Mesothelial cell of epicardium (in vitro differentiated cells): ENCODE data around the gene F12. TPM values are rescaled to one million over a fixed set of nuclear protein-coding genes. Genes with fewer than 3 reads are reported as not detected.
A peak's percentile ranks its signal among the peaks of the same experiment; 100 is the strongest.

ENCODE experiments used
- DNase-seq, 2 experiments: peaks; one replicate each; pipeline ENCODE4 v3.0.0; 2021; ENCODE audit warnings: low spot score in 2 of 2; ENCODE audit not compliant: unreplicated experiment in 2 of 2
- H3K27ac Mint-ChIP-seq: 2 replicates; pipeline ENCODE4 v1.8.0; 2021; ENCODE audit warnings: mixed read lengths
- H3K27me3 Mint-ChIP-seq: 2 replicates; pipeline ENCODE4 v1.8.0; 2021; ENCODE audit warnings: low read depth, mixed read lengths
- H3K36me3 Mint-ChIP-seq: 2 replicates; pipeline ENCODE4 v1.8.0; 2021; ENCODE audit warnings: mixed read lengths
- H3K4me1 Mint-ChIP-seq: 2 replicates; pipeline ENCODE4 v1.8.0; 2021; ENCODE audit warnings: mixed read lengths
- H3K4me3 Mint-ChIP-seq: 2 replicates; pipeline ENCODE4 v1.8.0; 2021; ENCODE audit warnings: mild to moderate bottlenecking, moderate library complexity, mixed read lengths
- H3K9me3 Mint-ChIP-seq: 2 replicates; pipeline ENCODE4 v1.8.0; 2021; ENCODE audit warnings: mixed read lengths
- total RNA-seq: library from RNA; stranded (reverse); gene quantifications from 3 replicates; pipeline ENCODE4 v1.2.1, GENCODE V29; 2021
- TF ChIP-seq, protein P1 (sequence below): fragments of 200-600 bp; sonication (generic); IDR thresholded peaks from one replicate; pipeline ENCODE4 v1.5.0; 2021; ENCODE audit warnings: antibody characterized with exemption; ENCODE audit not compliant: unreplicated experiment

Gene F12
- 2.1 to 2.7 TPM (median 2.3 TPM) in 3 replicates for total RNA-seq

- Mint-ChIP-seq H3K4me1 (peaks cover 2% of the 10 kb centered on the region), H3K9me3 (no peaks in the 10 kb centered on the region), H3K27ac (no peak within 1 kb of the TSS), H3K4me3 (no peak within 1 kb of the TSS), H3K36me3 (no peaks in the 10 kb centered on the region), H3K27me3 (peaks cover 70% of the 10 kb centered on the region)
- no peak for DNase-seq
- TF ChIP-seq, protein P1, sequence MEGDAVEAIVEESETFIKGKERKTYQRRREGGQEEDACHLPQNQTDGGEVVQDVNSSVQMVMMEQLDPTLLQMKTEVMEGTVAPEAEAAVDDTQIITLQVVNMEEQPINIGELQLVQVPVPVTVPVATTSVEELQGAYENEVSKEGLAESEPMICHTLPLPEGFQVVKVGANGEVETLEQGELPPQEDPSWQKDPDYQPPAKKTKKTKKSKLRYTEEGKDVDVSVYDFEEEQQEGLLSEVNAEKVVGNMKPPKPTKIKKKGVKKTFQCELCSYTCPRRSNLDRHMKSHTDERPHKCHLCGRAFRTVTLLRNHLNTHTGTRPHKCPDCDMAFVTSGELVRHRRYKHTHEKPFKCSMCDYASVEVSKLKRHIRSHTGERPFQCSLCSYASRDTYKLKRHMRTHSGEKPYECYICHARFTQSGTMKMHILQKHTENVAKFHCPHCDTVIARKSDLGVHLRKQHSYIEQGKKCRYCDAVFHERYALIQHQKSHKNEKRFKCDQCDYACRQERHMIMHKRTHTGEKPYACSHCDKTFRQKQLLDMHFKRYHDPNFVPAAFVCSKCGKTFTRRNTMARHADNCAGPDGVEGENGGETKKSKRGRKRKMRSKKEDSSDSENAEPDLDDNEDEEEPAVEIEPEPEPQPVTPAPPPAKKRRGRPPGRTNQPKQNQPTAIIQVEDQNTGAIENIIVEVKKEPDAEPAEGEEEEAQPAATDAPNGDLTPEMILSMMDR, result no peak
These were observed at the start of gene F12 for GRCh38 chr5:177409043-177409801. Gene F12 (minus strand): TSS chr5:177409564. CDS start chr5:177409527, 37 bp downstream.

DNA sequence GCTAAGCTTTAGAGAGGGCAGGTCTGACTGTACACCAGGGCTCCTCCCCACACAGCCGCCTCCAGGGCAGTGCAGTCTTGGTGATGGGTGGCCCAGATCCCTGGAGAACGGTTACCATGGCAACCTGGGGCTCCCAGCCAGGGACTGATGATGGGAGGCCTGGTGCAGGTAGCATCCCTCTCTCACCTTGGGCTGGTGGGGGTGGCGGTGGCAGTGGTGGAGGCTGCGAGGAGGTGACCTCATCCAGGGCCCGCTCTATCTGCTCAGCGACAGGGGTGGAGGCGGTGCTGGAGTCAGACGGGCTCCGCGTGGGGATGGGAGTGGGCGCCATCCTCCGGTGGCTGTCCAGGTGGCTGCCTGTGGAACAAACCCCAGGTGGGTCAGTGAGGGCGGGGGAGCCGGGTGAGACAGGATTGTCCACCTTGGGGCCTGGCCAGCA, 49.6 kb upstream of the F12 start:
- Mint-ChIP-seq H3K27ac (no peak overlapping the region), H3K4me1 (peaks cover 12% of the 10 kb centered on the region), H3K36me3 (peaks cover 19% of the 10 kb centered on the region), H3K27me3 (no peaks in the 10 kb centered on the region), H3K9me3 (no peaks in the 10 kb centered on the region), H3K4me3 (no peak overlapping the region)
- TF ChIP-seq, protein P1, result no peak
- no peak for DNase-seq

- Mint-ChIP-seq H3K4me3 (no peak overlapping the region), H3K27ac (peak overlapping the region; percentile 94)
- no peak for DNase-seq
These were observed 48.7 kb upstream of the F12 start for GRCh38 chr5:177457852-177458681.

DNA sequence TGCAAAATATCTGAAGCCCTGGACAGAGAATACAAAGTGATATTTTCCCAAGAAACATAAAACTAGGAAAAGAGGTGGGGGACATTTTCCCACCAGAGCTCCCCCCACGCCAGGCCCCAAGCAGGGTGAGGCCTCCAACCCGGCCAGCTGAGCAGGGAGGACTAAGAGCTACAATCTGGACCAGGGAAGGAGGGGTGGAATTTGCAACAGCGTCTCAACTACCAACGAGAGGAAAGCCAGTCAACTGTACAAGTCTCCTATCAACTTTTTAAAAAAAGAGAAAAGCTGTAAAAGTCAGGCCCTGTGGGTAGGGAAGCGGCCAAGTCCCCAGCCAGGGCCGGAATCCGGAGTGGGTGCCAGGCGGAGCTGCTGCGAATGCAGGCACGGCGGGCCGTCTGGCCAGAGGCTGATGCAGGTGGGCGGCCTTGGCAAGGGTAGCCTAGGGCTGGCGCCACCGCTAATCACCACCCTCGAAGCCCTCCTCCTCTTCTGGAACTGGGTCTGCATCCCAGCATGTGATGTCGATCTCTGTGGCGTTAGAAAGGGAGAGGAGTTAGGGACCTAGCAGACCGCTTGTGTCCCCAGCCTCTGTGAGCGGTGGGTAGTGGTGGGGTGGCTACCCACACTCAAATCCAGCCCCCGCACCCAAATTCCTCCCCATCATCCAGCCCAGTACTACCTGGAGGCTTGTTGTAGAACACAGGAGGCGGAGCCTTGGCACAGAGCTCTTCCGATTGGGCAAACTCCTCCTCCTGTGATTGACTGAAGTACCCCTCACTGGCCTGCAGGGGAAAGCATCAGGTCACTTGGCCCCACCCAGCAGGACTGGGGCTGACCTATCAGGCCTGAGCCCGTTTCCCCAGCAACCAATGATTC, 47.9 kb upstream of the F12 start:
- Mint-ChIP-seq H3K9me3 (no peaks in the 10 kb centered on the region), H3K27ac (peak overlapping the region; percentile 97), H3K27me3 (peaks cover 1% of the 10 kb centered on the region), H3K4me1 (peaks cover 17% of the 10 kb centered on the region), H3K36me3 (peaks cover 9% of the 10 kb centered on the region), H3K4me3 (peak overlapping the region; percentile 29)
- TF ChIP-seq, protein P1, result peak; percentile 87
- DNase-seq, result peak in 1 of 2 experiments; percentile 68

More at GRCh38 chr5:177457852-177458681, 48.7 kb upstream of the F12 start:
- peaks cover 17% of the 10 kb centered on the region for H3K4me1 Mint-ChIP-seq
- TF ChIP-seq, protein P1, result peak; percentile 62
- H3K9me3 Mint-ChIP-seq, result no peaks in the 10 kb centered on the region
- H3K36me3 Mint-ChIP-seq, result peaks cover 12% of the 10 kb centered on the region
- peaks cover 1% of the 10 kb centered on the region for H3K27me3 Mint-ChIP-seq

DNA sequence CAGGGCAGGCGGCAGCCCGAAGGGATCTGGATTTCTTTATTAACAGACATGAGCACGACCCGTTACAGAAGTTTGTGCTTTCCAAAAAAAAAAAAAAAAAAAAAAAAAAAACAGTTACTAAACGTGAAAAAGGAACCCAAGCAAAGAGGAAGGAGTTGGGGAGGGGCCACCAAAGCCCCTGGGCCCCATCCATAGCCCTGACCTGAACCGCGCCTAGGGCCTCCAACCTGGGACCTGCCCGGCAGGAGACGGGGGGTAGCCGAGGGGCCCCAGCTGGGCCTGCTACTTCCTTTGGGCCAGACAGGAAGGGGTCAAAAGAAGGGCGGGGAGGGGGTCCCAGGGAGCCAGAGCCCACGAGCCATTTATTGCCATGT, 47.2 kb upstream of the F12 start:
- H3K36me3 Mint-ChIP-seq, result peaks cover 8% of the 10 kb centered on the region
- no peaks in the 10 kb centered on the region for H3K9me3 Mint-ChIP-seq
- TF ChIP-seq, protein P1, result no peak
- no peak for DNase-seq
- H3K27ac Mint-ChIP-seq, result peak overlapping the region; percentile 97
- H3K27me3 Mint-ChIP-seq, result peaks cover 1% of the 10 kb centered on the region
- H3K4me3 Mint-ChIP-seq, result peak overlapping the region; percentile 72
- H3K4me1 Mint-ChIP-seq, result peaks cover 17% of the 10 kb centered on the region
